Measurements from ENCODE around the gene NOXA1.

NOXA1 gene

GRCh38 chr9:137435980-137436760, 13.0 kb downstream of the NOXA1 start:
- no peaks in the 10 kb centered on the region for H3K9me3 ChIP-seq (ENCODE audit: severe bottlenecking)
- H3K27me3 ChIP-seq (ENCODE audit: insufficient read depth, low read depth, severe bottlenecking) = no peaks in the 10 kb centered on the region
- DNase-seq = no peak
- H3K4me3 ChIP-seq (ENCODE audit: low read depth, low read length) = no peak overlapping the region
- H3K36me3 ChIP-seq = no peaks in the 10 kb centered on the region
- no peak overlapping the region for H3K27ac ChIP-seq
- no peak for TF ChIP-seq CTCF (IDR thresholded peaks at IDR 0.05; ENCODE audit: low read depth, low read length)

DNA sequence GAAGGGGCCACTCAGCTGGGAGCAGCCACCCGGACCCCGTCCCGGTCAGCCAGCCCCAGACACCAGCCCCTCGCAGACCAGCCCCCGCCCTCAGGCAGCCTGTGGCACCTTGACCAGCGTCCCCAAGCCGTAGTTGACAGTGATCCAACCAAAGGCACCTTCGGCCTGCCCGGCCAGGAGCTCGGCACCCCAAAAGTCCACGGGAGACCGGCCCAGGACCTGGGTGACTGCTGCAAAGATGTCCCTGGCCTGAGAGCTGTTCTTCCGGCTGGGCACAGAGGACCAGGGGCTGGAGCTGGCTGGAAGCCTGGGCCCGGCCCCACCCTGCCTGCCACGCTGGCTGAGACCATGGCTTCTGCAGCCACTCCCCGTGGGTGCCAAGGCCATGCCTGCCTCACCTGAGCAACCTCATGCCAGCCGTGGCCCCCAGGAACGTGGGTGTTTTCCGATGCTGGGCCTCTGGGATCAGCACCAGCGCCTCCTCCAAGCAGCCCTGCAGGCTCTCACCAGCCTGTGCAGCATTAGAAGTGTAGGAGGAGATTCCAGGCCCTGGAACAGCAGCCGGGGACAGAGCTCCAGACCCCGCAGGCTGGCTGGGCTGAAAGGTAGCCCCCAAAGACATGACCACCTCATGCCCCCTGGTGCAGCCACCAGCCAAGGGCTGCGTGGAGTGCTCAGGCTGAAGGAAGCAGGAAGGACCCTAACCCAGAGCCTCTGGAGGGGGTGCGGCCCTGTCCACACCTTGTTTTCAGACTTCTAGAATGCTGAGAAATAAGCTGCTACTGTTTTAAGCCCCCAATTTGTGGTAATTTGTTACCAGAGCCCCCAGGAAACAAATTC, 13.8 kb downstream of the NOXA1 start:
- DNase-seq = no peak
- no peak for TF ChIP-seq CTCF (IDR thresholded peaks at IDR 0.05; ENCODE audit: low read depth, low read length)
- Histone ChIP-seq H3K36me3 (no peaks in the 10 kb centered on the region), H3K27ac (no peak overlapping the region), H3K4me3 (ENCODE audit: low read depth, low read length) (no peak overlapping the region), H3K27me3 (ENCODE audit: insufficient read depth, low read depth, severe bottlenecking) (no peaks in the 10 kb centered on the region), H3K9me3 (ENCODE audit: severe bottlenecking) (no peaks in the 10 kb centered on the region)

- H3K9me3 ChIP-seq (ENCODE audit: severe bottlenecking) = no peaks in the 10 kb centered on the region
- no peaks in the 10 kb centered on the region for H3K36me3 ChIP-seq
- DNase-seq = no peak
- TF ChIP-seq CTCF (IDR thresholded peaks at IDR 0.05; ENCODE audit: low read depth, low read length) = no peak
- no peaks in the 10 kb centered on the region for H3K27me3 ChIP-seq (ENCODE audit: insufficient read depth, low read depth, severe bottlenecking)
- no peak overlapping the region for H3K4me3 ChIP-seq (ENCODE audit: low read depth, low read length)
- H3K27ac ChIP-seq = no peak overlapping the region
Observed at GRCh38 chr9:137437691-137438590, 14.7 kb downstream of the NOXA1 start.

- Histone ChIP-seq H3K4me3 (ENCODE audit: low read depth, low read length) (no peak overlapping the region; the same call in 1 of the 2 replicates), H3K27ac (peak overlapping the region; percentile 81), H3K36me3 (no peaks in the 10 kb centered on the region), H3K9me3 (ENCODE audit: severe bottlenecking) (no peaks in the 10 kb centered on the region), H3K27me3 (ENCODE audit: insufficient read depth, low read depth, severe bottlenecking) (no peaks in the 10 kb centered on the region)
- TF ChIP-seq CTCF (IDR thresholded peaks at IDR 0.05; ENCODE audit: low read depth, low read length) = no peak
- no peak for DNase-seq
Observed at GRCh38 chr9:137438591-137439157, 15.5 kb downstream of the NOXA1 start.

- no peak for TF ChIP-seq CTCF (IDR thresholded peaks at IDR 0.05; ENCODE audit: low read depth, low read length)
- no peaks in the 10 kb centered on the region for H3K9me3 ChIP-seq (ENCODE audit: severe bottlenecking)
- peak; percentile 79 for DNase-seq
- H3K27ac ChIP-seq = peak overlapping the region; percentile 81
- H3K36me3 ChIP-seq = no peaks in the 10 kb centered on the region
- H3K4me3 ChIP-seq (ENCODE audit: low read depth, low read length) = no peak overlapping the region
- H3K27me3 ChIP-seq (ENCODE audit: insufficient read depth, low read depth, severe bottlenecking) = no peaks in the 10 kb centered on the region
Observed at GRCh38 chr9:137439158-137439714, 16.0 kb downstream of the NOXA1 start.

Data from WERI-Rb-1 (cell line).